Measurements from ENCODE around the gene ATOH8. TPM values are rescaled to one million over a fixed set of nuclear protein-coding genes. Genes with fewer than 3 reads are reported as not detected.
A peak's percentile ranks its signal among the peaks of the same experiment; 100 is the strongest.

ATOH8 gene
- total and polyA plus RNA-seq, 9 donors: 10.4 to 24.1 (median 18.8) TPM

DNA sequence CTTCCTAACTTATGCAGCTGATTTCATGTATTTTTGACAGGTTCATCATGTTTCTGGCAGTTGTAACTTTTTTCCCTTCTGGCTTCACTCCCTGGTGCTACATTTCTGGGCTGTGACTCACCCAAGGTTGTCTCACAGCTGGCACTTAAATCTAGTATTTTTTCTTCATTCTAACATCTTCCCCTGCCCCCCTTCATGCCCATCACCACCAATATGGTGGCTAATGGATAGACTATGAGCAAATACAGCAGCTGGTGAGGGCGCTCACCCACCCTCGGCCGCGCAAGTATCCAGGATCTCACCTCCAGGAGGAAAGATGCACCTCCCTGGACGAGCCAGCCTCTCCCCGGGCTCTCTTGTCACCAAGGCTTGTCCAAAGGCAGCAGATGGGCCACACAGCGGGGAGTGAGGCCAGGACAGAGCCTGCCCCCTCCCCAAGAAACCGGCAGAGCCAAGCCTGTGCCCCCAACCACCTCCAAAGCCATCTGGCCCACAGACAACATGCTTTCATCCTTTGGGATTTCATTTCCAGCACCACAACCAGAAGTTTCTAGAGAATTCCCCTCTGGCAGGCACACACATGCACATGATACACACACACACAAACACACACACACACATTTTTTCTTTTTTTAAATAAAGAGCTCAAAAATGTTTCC, 39.1 kb downstream of the ATOH8 start:
- H3K27me3 ChIP-seq (ENCODE audit: control insufficient read depth, insufficient read depth, low read length): peaks cover 10% of the 10 kb centered on the region
- 76% methylated on average over 8 of the region's 8 CpGs for WGBS (ENCODE audit: insufficient coverage)
- H3K4me3 ChIP-seq (ENCODE audit: low read length): no peak overlapping the region
- DNase-seq: peak; percentile 75
- peaks cover 63% of the 10 kb centered on the region for H3K4me1 ChIP-seq (ENCODE audit: control insufficient read depth, insufficient read depth, low read length)
- H3K27ac ChIP-seq (ENCODE audit: low read length): no peak overlapping the region
- no peaks in the 10 kb centered on the region for H3K9me3 ChIP-seq (replicated peaks; ENCODE audit: control insufficient read depth, low read depth, low read length)
- peaks cover 12% of the 10 kb centered on the region for H3K36me3 ChIP-seq (ENCODE audit: control insufficient read depth, insufficient read depth, low read length)

DNA sequence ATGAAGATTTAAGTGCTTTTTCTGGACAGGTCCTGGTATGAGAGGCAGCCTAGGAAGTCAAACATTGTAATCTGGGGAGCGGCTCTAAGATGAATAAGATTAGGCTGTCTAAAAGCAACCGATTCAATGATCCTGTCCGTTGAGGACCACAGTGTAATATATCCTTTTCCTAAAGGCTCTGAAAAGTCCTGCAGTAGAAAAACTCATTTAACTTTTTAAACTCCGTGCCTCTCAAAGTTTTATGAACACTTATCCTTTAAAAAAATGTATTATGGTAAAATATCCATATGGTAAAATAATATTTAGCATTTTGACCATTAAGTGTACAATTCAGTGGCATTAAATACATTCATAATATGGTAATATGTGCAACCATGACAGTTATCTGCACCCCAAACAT, 39.8 kb downstream of the ATOH8 start:
- Histone ChIP-seq H3K27me3 (ENCODE audit: control insufficient read depth, insufficient read depth, low read length) (peaks cover 8% of the 10 kb centered on the region), H3K9me3 (replicated peaks; ENCODE audit: control insufficient read depth, low read depth, low read length) (no peaks in the 10 kb centered on the region), H3K27ac (ENCODE audit: low read length) (no peak overlapping the region), H3K36me3 (ENCODE audit: control insufficient read depth, insufficient read depth, low read length) (peaks cover 5% of the 10 kb centered on the region), H3K4me3 (ENCODE audit: low read length) (no peak overlapping the region), H3K4me1 (ENCODE audit: control insufficient read depth, insufficient read depth, low read length) (peaks cover 63% of the 10 kb centered on the region)
- DNase-seq: no peak
- 60% methylated on average over 1 of the region's 4 CpGs for WGBS (ENCODE audit: insufficient coverage)

DNA sequence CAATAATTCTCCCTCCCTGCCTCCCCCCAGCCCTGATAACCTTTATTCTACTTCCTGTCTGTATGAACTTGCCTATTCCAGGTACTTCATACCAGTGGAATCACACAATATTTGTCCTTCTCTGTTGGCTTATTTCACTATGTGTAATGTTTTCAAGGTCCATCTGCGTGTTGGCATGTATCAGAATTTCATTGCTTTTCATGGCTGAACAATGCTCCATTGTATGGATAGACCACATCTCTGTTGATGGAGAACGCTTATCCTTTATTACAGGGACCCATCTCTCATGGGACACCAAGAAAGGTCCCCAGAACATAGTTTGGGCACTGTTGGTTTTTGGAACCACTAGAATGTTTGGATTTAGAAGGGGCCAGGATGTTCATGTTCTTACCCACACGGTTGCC, 40.2 kb downstream of the ATOH8 start:
- Histone ChIP-seq H3K36me3 (ENCODE audit: control insufficient read depth, insufficient read depth, low read length) (peaks cover 3% of the 10 kb centered on the region), H3K9me3 (replicated peaks; ENCODE audit: control insufficient read depth, low read depth, low read length) (no peaks in the 10 kb centered on the region), H3K4me1 (ENCODE audit: control insufficient read depth, insufficient read depth, low read length) (peaks cover 63% of the 10 kb centered on the region), H3K4me3 (ENCODE audit: low read length) (no peak overlapping the region), H3K27me3 (ENCODE audit: control insufficient read depth, insufficient read depth, low read length) (peaks cover 8% of the 10 kb centered on the region), H3K27ac (ENCODE audit: low read length) (peak overlapping the region; percentile 73)
- no peak for DNase-seq
- 80% methylated on average over 1 of the region's 3 CpGs for WGBS (ENCODE audit: insufficient coverage)

DNA sequence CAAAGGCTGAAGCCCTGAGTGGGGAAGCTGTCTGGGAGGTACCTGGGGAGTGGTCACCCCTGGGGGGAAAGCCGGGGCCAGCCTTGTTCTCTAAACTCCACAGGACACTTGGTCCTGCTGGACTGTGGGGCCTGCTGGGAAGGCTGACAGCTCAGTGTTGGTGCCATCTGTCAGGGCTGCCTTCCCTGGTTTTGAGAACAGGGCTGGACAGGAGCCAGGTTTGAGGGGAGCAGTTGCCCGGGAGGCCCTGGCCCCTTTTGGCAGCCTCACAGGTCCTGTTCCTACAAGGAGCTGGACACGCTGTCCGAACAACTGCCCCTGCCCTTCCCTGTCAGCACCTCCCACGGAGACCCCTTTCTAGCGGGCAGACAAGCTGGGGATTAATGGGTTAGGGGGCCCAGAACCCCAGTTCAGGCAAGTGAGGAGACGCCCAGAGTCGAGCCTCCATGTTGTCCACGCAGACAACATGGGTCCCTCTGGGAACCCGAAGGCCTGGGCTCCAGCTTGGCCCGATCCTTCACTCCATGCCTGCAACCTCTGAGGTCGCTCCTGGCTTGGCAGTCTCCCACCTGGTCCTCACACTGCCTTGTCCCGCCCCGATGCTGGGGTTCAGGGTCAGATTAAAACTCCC, 40.8 kb downstream of the ATOH8 start:
- peak; percentile 87 for DNase-seq

DNA sequence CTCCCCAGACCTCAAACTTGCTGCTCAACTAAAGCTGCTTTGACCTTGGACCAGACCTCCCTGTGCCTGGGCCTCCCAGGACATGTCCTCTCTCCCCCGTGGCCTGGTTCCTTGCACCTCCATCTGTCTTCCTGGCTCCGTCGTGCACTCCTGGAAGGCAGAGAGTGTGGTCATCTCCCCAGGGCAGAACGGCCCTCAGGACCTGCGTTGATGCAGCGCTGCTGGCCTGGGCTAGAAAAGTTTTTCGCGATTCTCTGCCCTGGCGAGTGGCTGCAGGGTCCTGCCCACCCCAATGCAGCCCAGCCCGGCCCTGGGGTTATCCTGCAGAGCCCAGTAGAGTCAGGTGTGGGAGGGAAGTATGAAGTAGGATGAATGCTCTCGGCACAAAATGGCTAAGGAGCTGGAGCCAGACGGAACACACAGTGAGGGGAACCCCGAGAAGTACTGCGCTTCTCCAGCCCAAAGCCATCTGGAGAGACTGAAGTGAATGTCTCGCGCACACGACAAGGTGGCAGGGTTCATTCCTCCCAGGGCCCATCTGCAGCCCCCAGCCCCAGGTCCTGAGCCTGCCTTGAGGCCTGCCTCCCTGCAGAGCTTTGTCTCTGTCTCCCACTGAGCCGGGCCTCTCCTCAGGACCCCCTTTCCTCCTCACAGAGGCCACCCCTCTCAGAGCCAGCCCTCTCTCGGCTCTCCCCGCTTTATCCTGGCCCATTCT, 41.7 kb downstream of the ATOH8 start:
- WGBS (ENCODE audit: insufficient coverage): 60% methylated on average over 18 of the region's 20 CpGs
- H3K27me3 ChIP-seq (ENCODE audit: control insufficient read depth, insufficient read depth, low read length): peaks cover 11% of the 10 kb centered on the region
- no peak overlapping the region for H3K27ac ChIP-seq (ENCODE audit: low read length)
- DNase-seq: no peak
- peaks cover 58% of the 10 kb centered on the region for H3K4me1 ChIP-seq (ENCODE audit: control insufficient read depth, insufficient read depth, low read length)
- H3K4me3 ChIP-seq (ENCODE audit: low read length): no peak overlapping the region
- H3K36me3 ChIP-seq (ENCODE audit: control insufficient read depth, insufficient read depth, low read length): no peaks in the 10 kb centered on the region
- H3K9me3 ChIP-seq (replicated peaks; ENCODE audit: control insufficient read depth, low read depth, low read length): no peaks in the 10 kb centered on the region

More for the DNA sequence above, 40.8 kb downstream of the ATOH8 start:
- Histone ChIP-seq H3K27me3 (ENCODE audit: control insufficient read depth, insufficient read depth, low read length) (peaks cover 11% of the 10 kb centered on the region), H3K27ac (ENCODE audit: low read length) (peak overlapping the region; percentile 76), H3K9me3 (replicated peaks; ENCODE audit: control insufficient read depth, low read depth, low read length) (no peaks in the 10 kb centered on the region), H3K36me3 (ENCODE audit: control insufficient read depth, insufficient read depth, low read length) (no peaks in the 10 kb centered on the region), H3K4me3 (ENCODE audit: low read length) (no peak overlapping the region), H3K4me1 (ENCODE audit: control insufficient read depth, insufficient read depth, low read length) (peaks cover 63% of the 10 kb centered on the region)
- 58% methylated on average over 12 of the region's 14 CpGs for WGBS (ENCODE audit: insufficient coverage)

DNA sequence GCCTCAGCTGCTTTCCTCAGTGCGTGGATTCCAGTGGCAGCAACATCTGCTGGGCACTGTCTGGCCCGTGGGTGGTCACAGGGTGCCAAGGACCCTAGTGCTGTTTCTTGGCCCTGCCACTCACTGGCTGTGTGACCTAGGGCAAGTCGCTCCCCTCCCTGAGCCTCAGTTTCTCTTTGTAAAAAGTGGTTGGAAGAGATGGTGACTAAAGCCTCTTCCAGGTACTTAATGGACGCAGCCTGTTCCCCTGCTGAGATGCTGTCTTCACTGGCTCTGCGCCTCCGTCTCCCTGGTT, 42.2 kb downstream of the ATOH8 start:
- no peak for DNase-seq
- Histone ChIP-seq H3K4me1 (ENCODE audit: control insufficient read depth, insufficient read depth, low read length) (peaks cover 54% of the 10 kb centered on the region), H3K27ac (ENCODE audit: low read length) (no peak overlapping the region), H3K36me3 (ENCODE audit: control insufficient read depth, insufficient read depth, low read length) (no peaks in the 10 kb centered on the region), H3K27me3 (ENCODE audit: control insufficient read depth, insufficient read depth, low read length) (peaks cover 6% of the 10 kb centered on the region), H3K9me3 (replicated peaks; ENCODE audit: control insufficient read depth, low read depth, low read length) (peaks cover 4% of the 10 kb centered on the region), H3K4me3 (ENCODE audit: low read length) (no peak overlapping the region)
- 56% methylated on average over 6 of the region's 6 CpGs for WGBS (ENCODE audit: insufficient coverage)

DNA sequence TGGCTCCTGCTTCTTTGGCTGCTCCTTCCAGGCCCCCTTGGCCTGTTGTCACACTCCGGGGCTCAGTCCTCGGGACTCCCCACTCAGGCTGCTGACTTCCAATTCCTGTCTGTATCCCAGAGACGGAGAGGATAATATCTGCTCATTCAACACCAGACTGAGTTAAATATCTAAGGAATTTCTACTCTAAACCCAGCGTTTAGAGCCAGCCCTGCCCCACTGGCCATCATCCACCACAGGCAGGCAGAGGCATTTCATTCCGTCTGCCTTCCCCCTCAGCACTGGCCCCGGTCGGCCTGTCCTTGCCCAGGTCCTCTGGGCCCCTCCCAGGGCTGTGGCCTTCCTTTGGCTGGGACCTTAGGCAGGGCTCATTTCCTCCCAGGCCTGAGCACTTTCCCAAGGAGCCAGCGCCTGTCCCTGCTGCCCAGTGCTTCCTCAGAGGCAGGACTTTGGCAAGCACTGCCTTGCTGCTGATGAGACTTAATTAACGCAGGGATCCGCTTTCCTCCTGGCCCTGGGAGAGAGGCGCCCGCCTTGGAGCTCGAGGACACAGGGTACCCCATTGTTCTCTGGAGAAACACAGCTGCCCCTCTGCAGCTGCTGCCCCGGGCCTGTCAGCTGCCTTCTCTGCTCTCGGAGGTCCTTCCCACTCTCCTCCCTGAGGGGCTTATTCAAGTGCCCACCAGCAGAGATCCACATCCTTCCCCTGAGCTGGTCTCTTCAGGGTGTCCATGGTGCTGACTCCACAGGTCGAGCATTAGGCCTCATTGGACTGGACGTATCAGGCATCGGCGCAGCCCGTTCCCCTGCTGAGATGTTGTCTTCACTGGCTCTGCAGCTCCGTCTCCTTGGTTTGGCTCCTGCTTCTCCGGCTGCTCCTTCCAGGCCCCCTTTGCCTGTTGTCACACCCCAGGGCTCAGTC, 42.8 kb downstream of the ATOH8 start:
- H3K36me3 ChIP-seq (ENCODE audit: control insufficient read depth, insufficient read depth, low read length): no peaks in the 10 kb centered on the region
- H3K9me3 ChIP-seq (replicated peaks; ENCODE audit: control insufficient read depth, low read depth, low read length): peaks cover 10% of the 10 kb centered on the region
- H3K27me3 ChIP-seq (ENCODE audit: control insufficient read depth, insufficient read depth, low read length): peaks cover 4% of the 10 kb centered on the region
- peak; percentile 77 for DNase-seq
- no peak overlapping the region for H3K4me3 ChIP-seq (ENCODE audit: low read length)
- whole genome bisulfite sequencing (ENCODE audit: insufficient coverage): 45% methylated on average over 20 of the region's 22 CpGs
- peaks cover 54% of the 10 kb centered on the region for H3K4me1 ChIP-seq (ENCODE audit: control insufficient read depth, insufficient read depth, low read length)
- peak overlapping the region; percentile 62 for H3K27ac ChIP-seq (ENCODE audit: low read length)

DNA sequence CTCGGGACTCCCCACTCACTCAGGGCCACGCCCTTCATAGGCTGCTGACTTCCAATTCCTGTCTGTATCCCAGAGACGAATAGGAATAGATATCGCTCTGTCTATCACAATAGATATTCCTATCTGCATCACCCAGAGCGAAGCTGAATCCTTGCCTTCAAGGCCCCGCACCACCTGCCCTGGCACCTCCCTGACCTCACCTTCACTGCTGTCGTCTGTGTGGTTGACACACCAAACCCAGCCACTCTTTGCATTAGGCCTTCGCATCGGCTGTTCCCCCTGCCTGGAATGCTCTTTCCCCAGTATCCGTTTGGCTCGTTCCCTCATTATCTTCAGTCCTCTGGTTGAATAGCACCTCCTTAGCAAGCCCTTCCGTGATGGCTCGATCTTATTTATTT, 43.5 kb downstream of the ATOH8 start:
- 87% methylated on average over 7 of the region's 13 CpGs for WGBS (ENCODE audit: insufficient coverage)
- peak overlapping the region; percentile 43 for H3K27ac ChIP-seq (ENCODE audit: low read length)
- peaks cover 47% of the 10 kb centered on the region for H3K4me1 ChIP-seq (ENCODE audit: control insufficient read depth, insufficient read depth, low read length)
- no peak for DNase-seq
- H3K9me3 ChIP-seq (replicated peaks; ENCODE audit: control insufficient read depth, low read depth, low read length): peaks cover 13% of the 10 kb centered on the region
- H3K36me3 ChIP-seq (ENCODE audit: control insufficient read depth, insufficient read depth, low read length): no peaks in the 10 kb centered on the region
- H3K4me3 ChIP-seq (ENCODE audit: low read length): no peak overlapping the region
- peaks cover 4% of the 10 kb centered on the region for H3K27me3 ChIP-seq (ENCODE audit: control insufficient read depth, insufficient read depth, low read length)

DNA sequence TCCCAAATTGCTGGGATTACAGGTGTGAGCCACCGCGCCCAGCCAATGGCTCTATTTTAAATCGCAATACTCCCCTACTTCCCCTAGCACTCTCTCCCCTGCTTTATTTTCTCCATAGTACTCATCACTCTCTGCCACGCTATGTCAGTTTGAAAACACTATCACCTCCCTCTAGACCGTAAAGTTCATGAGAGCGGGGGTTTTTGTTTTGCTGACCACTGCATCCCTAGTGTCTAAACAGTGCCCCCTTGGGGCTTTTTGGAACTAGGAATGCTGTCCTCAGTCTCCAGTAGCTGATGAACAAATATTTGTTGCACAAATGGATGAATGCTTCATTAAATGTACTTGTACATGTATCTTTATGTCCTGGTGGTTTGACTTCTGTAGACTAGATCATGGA, 44.1 kb downstream of the ATOH8 start:
- H3K4me1 ChIP-seq (ENCODE audit: control insufficient read depth, insufficient read depth, low read length): peaks cover 41% of the 10 kb centered on the region
- no peaks in the 10 kb centered on the region for H3K36me3 ChIP-seq (ENCODE audit: control insufficient read depth, insufficient read depth, low read length)
- H3K27ac ChIP-seq (ENCODE audit: low read length): no peak overlapping the region
- H3K9me3 ChIP-seq (replicated peaks; ENCODE audit: control insufficient read depth, low read depth, low read length): peaks cover 14% of the 10 kb centered on the region
- H3K27me3 ChIP-seq (ENCODE audit: control insufficient read depth, insufficient read depth, low read length): peaks cover 4% of the 10 kb centered on the region
- no peak overlapping the region for H3K4me3 ChIP-seq (ENCODE audit: low read length)
- WGBS (ENCODE audit: insufficient coverage): 79% methylated on average over 5 of the region's 6 CpGs
- DNase-seq: no peak
